B cell (primary cell): Measurements from ENCODE around the gene RIN3. TPM values are rescaled to one million over a fixed set of nuclear protein-coding genes. Genes with fewer than 3 reads are reported as not detected.
A peak's percentile ranks its signal among the peaks of the same experiment; 100 is the strongest.

Source experiments
- ATAC-seq: fragments of 200-7000 bp; cut with Tn5 transposase; one replicate; pipeline ENCODE4 v1.10.0; 2021; ENCODE audit warnings: low read depth, mild to moderate bottlenecking, moderate number of reproducible peaks, moderate library complexity
- CTCF ChIA-PET: fragments of 350-600 bp; sonication (Branson Sonifier 250); formaldehyde crosslinking; loops from one replicate; lab custom pipeline; 2021; ENCODE audit warnings: antibody characterized with exemption, inconsistent platforms; lab: Charles Lee
- POLR2A ChIA-PET: fragments of 350-600 bp; sonication (Branson Sonifier 250); formaldehyde crosslinking; loops from one replicate; lab custom pipeline; 2021; ENCODE audit warnings: antibody characterized with exemption; lab: Charles Lee
- DNase-seq: peaks from one replicate; pipeline ENCODE4 v3.0.0; 2013
- H2AFZ ChIP-seq: 2 replicates; pipeline ENCODE4 v1.6.1; 2012; ENCODE audit warnings: mild to moderate bottlenecking, low read depth, low read length; ENCODE audit not compliant: insufficient read depth, poor library complexity, severe bottlenecking
- H3K27ac ChIP-seq, 2 donors: 1 replicate in 1 of 2; 2 replicates in 1 of 2; pipeline ENCODE4 v1.5.1; 2012 to 2013; ENCODE audit warnings: low read length in 2 of 2, mild to moderate bottlenecking in 2 of 2, moderate library complexity in 1 of 2
- H3K27me3 ChIP-seq, 4 experiments: fragments of 200-600 bp in 1 of 4; sonication (generic) in 1 of 4; replicated peaks in 1 of 4; 1 replicate in 2 of 4; 2 replicates in 2 of 4; pipeline versions ENCODE4 v1.6.1 to v1.7.0; 2013 to 2016; ENCODE audit warnings: low read length in 3 of 4, mild to moderate bottlenecking in 2 of 4, mixed read lengths in 1 of 4, moderate library complexity in 1 of 4; ENCODE audit not compliant: insufficient read depth in 4 of 4, control insufficient read depth in 3 of 4; ENCODE audit errors: control extremely low read depth in 1 of 4
- H3K36me3 ChIP-seq, 2 experiments: replicated peaks in 1 of 2; 1 replicate in 1 of 2; 2 replicates in 1 of 2; pipeline versions ENCODE4 v1.6.1 to v1.7.1; 2013; ENCODE audit warnings: low read length in 1 of 2; ENCODE audit not compliant: insufficient read depth in 2 of 2, control insufficient read depth in 1 of 2; ENCODE audit errors: control extremely low read depth in 1 of 2, extremely low read depth in 1 of 2
- H3K4me1 ChIP-seq, 2 donors: fragments of 200-600 bp in 1 of 2; sonication (generic) in 1 of 2; 1 replicate in 1 of 2; 2 replicates in 1 of 2; pipeline versions ENCODE4 v1.5.1 to v1.6.1; 2013 to 2017; ENCODE audit warnings: low read length in 2 of 2; ENCODE audit not compliant: control insufficient read depth in 2 of 2, insufficient read depth in 2 of 2
- H3K4me2 ChIP-seq: replicated peaks from 2 replicates; pipeline ENCODE3; 2012; ENCODE audit warnings: mild to moderate bottlenecking, low read depth, low read length; ENCODE audit not compliant: poor library complexity, severe bottlenecking
- H3K4me3 ChIP-seq, 5 experiments: fragments of 200-600 bp in 1 of 5; sonication (generic) in 1 of 5; 1 replicate in 3 of 5; 2 replicates in 2 of 5; pipeline versions ENCODE4 v1.5.1 to v1.7.0; 2011 to 2016; ENCODE audit warnings: low read length in 4 of 5, mild to moderate bottlenecking in 4 of 5, low read depth in 2 of 5, control low read depth in 1 of 5, moderate library complexity in 1 of 5; ENCODE audit not compliant: insufficient read depth in 1 of 5; ENCODE audit errors: control extremely low read depth in 1 of 5, extremely low read depth in 1 of 5
- H3K79me2 ChIP-seq: fragments of 200-600 bp; sonication (generic); one replicate; pipeline ENCODE4 v1.6.0; 2016; ENCODE audit warnings: low read length; ENCODE audit not compliant: control insufficient read depth, insufficient read depth
- H3K9ac ChIP-seq: fragments of 200-600 bp; sonication (generic); 2 replicates; pipeline ENCODE4 v1.6.1; 2017; ENCODE audit warnings: mild to moderate bottlenecking, low read length, moderate library complexity
- H3K9me3 ChIP-seq, 3 donors: one replicate each; pipeline versions ENCODE4 v1.6.1 to v1.7.1; 2013; ENCODE audit warnings: low read length in 2 of 3; ENCODE audit not compliant: control insufficient read depth in 2 of 3, insufficient read depth in 1 of 3; ENCODE audit errors: control extremely low read depth in 1 of 3
- H4K20me1 ChIP-seq: 2 replicates; pipeline ENCODE4 v1.6.0; 2012; ENCODE audit warnings: mild to moderate bottlenecking, low read length; ENCODE audit not compliant: insufficient read depth, control insufficient read depth, poor library complexity, severe bottlenecking
- H3K27ac Mint-ChIP-seq: one replicate; pipeline ENCODE4 v1.8.0; 2021; ENCODE audit warnings: mixed read lengths
- H3K27me3 Mint-ChIP-seq: one replicate; pipeline ENCODE4 v1.8.0; 2021; ENCODE audit warnings: mixed read lengths
- H3K4me1 Mint-ChIP-seq: one replicate; pipeline ENCODE4 v1.8.0; 2021; ENCODE audit warnings: mixed read lengths
- H3K4me3 Mint-ChIP-seq: one replicate; pipeline ENCODE4 v1.8.0; 2021; ENCODE audit warnings: mixed read lengths
- H3K9me3 Mint-ChIP-seq: one replicate; pipeline ENCODE4 v1.8.0; 2022; ENCODE audit warnings: mixed read lengths; ENCODE audit not compliant: insufficient read depth
- CTCF ChIP-seq: fragments of 200-600 bp; IDR thresholded peaks from one replicate; pipeline ENCODE4 v1.8.0; 2022; ENCODE audit warnings: antibody characterized with exemption, mild to moderate bottlenecking
- EZH2 ChIP-seq: IDR thresholded peaks from 2 replicates; pipeline ENCODE4 v1.6.1; 2012; ENCODE audit warnings: borderline replicate concordance, low read depth, mild to moderate bottlenecking, moderate library complexity, low read length; ENCODE audit not compliant: insufficient read depth, poor library complexity, severe bottlenecking
- WGBS: methylation state at CpG from one replicate; pipeline ENCODE4 v1.1.5; 2013; ENCODE audit warnings: missing lambda C conversion rate; ENCODE audit not compliant: insufficient coverage; 5-methylcytosine and 5-hydroxymethylcytosine counted together
- intact Hi-C: fragments of 100-400 bp; cut with micrococcal nuclease; formaldehyde crosslinking; loops from one replicate; pipeline ENCODE4 v1.10.0; 2022
- polyA plus RNA-seq: library from polyadenylated mRNA; depleted of rRNA; stranded (reverse); fragments of >200 nt; gene quantifications from 2 replicates; pipeline ENCODE4 v1.2.3, GENCODE V29; 2012
- total RNA-seq, 2 donors: library from RNA; stranded (reverse); fragments of 120-200 nt in 1 of 2; gene quantifications; 1 replicate in 1 of 2; 2 replicates in 1 of 2; pipeline versions ENCODE4 v1.2.3 to v1.2.4, GENCODE V29; 2013 to 2022

Gene RIN3
- total and polyA plus RNA-seq, 2 donors (not counting 1 experiment from before 2014, with no cell fraction given): 62.1 to 123 TPM

- Histone ChIP-seq H3K4me2 (peak overlapping the region; percentile 93), H3K4me3 (peak overlapping the region; percentile 30 to 91 (median 79)), H3K4me1 (peaks cover 65 to 88% of the 10 kb centered on the region in 2 donors), H4K20me1 (peaks cover 53% of the 10 kb centered on the region), H3K9me3 (no peaks in the 10 kb centered on the region), H3K79me2 (peaks cover 76% of the 10 kb centered on the region), H2AFZ (no peak overlapping the region), H3K27ac (peak overlapping the region; percentile 15 to 92), H3K27me3 (no peaks in the 10 kb centered on the region), H3K36me3 (peaks cover 0 to 34% of the 10 kb centered on the region in 2 experiments), H3K9ac (peak overlapping the region; percentile 63)
- DNase-seq: peak; percentile 34
- TF ChIP-seq CTCF: no peak
- no peak for TF ChIP-seq EZH2
- Mint-ChIP-seq H3K27ac (peak overlapping the region; percentile 97), H3K4me3 (peak overlapping the region; percentile 100), H3K9me3 (no peaks in the 10 kb centered on the region), H3K27me3 (no peaks in the 10 kb centered on the region), H3K4me1 (peaks cover 74% of the 10 kb centered on the region)
- 42% methylated on average over 12 of the region's 18 CpGs for WGBS
- intact Hi-C loops: loop anchor here (5.0 kb wide), 1 partner anchor 87 kb away; no protein-coding TSS in a partner anchor
- no peak for ATAC-seq
- CTCF ChIA-PET: interaction anchor here (0.7 to 4.9 kb wide), 9 partner anchors 12 to 146 kb away, joined by 3 to 68 read pairs (median 6); no protein-coding TSS in a partner anchor
- POLR2A ChIA-PET: interaction anchor here (1.2 to 4.1 kb wide), 3 partner anchors 11 to 40 kb away, joined by 3 to 31 read pairs (median 15); no protein-coding TSS in a partner anchor
Observed at GRCh38 chr14:92654239-92654901, 140.8 kb downstream of the RIN3 start.
